Upper lobe of left lung (tissue), 6 donors: Measurements from ENCODE around the gene CAMK2G. TPM values are rescaled to one million over a fixed set of nuclear protein-coding genes. Genes with fewer than 3 reads are reported as not detected.

Source experiments
- ATAC-seq, 2 donors: fragments of 200-7000 bp; cut with Tn5 transposase; one replicate each; pipeline ENCODE4 v1.9.1; 2022; ENCODE audit warnings: mild to moderate bottlenecking in 2 of 2, moderate library complexity in 2 of 2; ENCODE audit not compliant: low FRiP score in 2 of 2
- DNase-seq, 2 donors: peaks; one replicate each; pipeline ENCODE4 v3.0.0-alpha.2; 2019 to 2020
- H3K27ac ChIP-seq, 4 donors: fragments of 200-600 bp; sonication (generic); one replicate each; pipeline ENCODE4 v1.5.1; 2016 to 2019
- H3K27me3 ChIP-seq, 4 donors: fragments of 200-600 bp; sonication (generic); one replicate each; pipeline ENCODE4 v1.5.1; 2017 to 2019
- H3K36me3 ChIP-seq, 4 donors: fragments of 200-600 bp; sonication (generic); one replicate each; pipeline ENCODE4 v1.5.1; 2016 to 2019
- H3K4me1 ChIP-seq, 4 donors: fragments of 200-600 bp; sonication (generic); one replicate each; pipeline ENCODE4 v1.5.1; 2018 to 2019
- H3K4me3 ChIP-seq, 4 donors: fragments of 200-600 bp; sonication (generic); one replicate each; pipeline ENCODE4 v1.5.1; 2017 to 2019; ENCODE audit warnings: mild to moderate bottlenecking in 2 of 4, moderate library complexity in 1 of 4
- H3K9me3 ChIP-seq, 4 donors: fragments of 200-600 bp; sonication (generic); one replicate each; pipeline ENCODE4 v1.5.1; 2018 to 2019
- CTCF ChIP-seq, 6 experiments: fragments of 450-650 bp in 4 of 6; fragments of 200-600 bp in 2 of 6; sonication (generic) in 2 of 6; IDR thresholded peaks; one replicate each; pipeline ENCODE4 v1.5.1; 2016 to 2019; ENCODE audit warnings: antibody characterized with exemption in 6 of 6
- EP300 ChIP-seq, 4 donors: sonication (generic); formaldehyde crosslinking; IDR thresholded peaks; one replicate each; pipeline ENCODE4 v1.5.1; 2017; ENCODE audit warnings: antibody characterized with exemption in 4 of 4, control low read depth in 2 of 4
- POLR2A ChIP-seq, 4 donors: fragments of 450-650 bp; IDR thresholded peaks; one replicate each; pipeline ENCODE4 v1.5.1; 2016 to 2017; ENCODE audit warnings: antibody characterized with exemption in 4 of 4, mild to moderate bottlenecking in 2 of 4
- POLR2AphosphoS5 ChIP-seq, 2 donors: sonication (generic); formaldehyde crosslinking; IDR thresholded peaks; one replicate each; pipeline ENCODE4 v1.5.1; 2017; ENCODE audit warnings: antibody characterized with exemption in 2 of 2
- WGBS, 2 donors: methylation state at CpG; one replicate each; pipeline ENCODE4 v1.1.5; 2017 to 2018; 5-methylcytosine and 5-hydroxymethylcytosine counted together
- total RNA-seq, 6 donors: library from RNA; depleted of rRNA in 4 of 6; stranded (reverse); fragments of >200 nt in 4 of 6; gene quantifications; one replicate each; pipeline versions ENCODE4 v1.1.0 to v1.2.1, GENCODE V29; 2016 to 2021
- donor health status: DM: no; HTN: no; CAD: no; lungs with moderate emphysema.
- donor health status: DM: no; HTN: yes; CAD: no; lungs with severe emphysema.

CAMK2G gene
- total RNA-seq, 6 donors from 2014 or later = 25.7 to 52.3 (median 43.0) TPM

GRCh38 chr10:73856261-73856660 lies 18.1 kb downstream of the CAMK2G start:
- Histone ChIP-seq H3K27me3 (no peaks in the 10 kb centered on the region), H3K27ac (no peak overlapping the region), H3K36me3 (peaks cover 0 to 59% (median 45%) of the 10 kb centered on the region in 4 donors), H3K9me3 (no peaks in the 10 kb centered on the region), H3K4me1 (peaks cover 0 to 18% (median 10%) of the 10 kb centered on the region in 4 donors), H3K4me3 (no peak overlapping the region)
- ATAC-seq (no peak), DNase-seq (no peak)
- no peak for TF ChIP-seq POLR2AphosphoS5 (IDR thresholded peaks at IDR 0.05)
- no peak for TF ChIP-seq CTCF (IDR thresholded peaks at IDR 0.05)
- no peak for TF ChIP-seq POLR2A (IDR thresholded peaks at IDR 0.05)
- TF ChIP-seq EP300 (IDR thresholded peaks at IDR 0.05) = no peak
- 90 to 91% methylated on average over 7 to 8 of the region's 8 CpGs for WGBS, 2 donors

GRCh38 chr10:73855413-73855812 lies 18.9 kb downstream of the CAMK2G start:
- Histone ChIP-seq H3K4me3 (no peak overlapping the region), H3K36me3 (peaks cover 0 to 56% (median 43%) of the 10 kb centered on the region in 4 donors), H3K4me1 (peaks cover 2 to 26% (median 17%) of the 10 kb centered on the region in 4 donors), H3K27me3 (no peaks in the 10 kb centered on the region), H3K27ac (no peak overlapping the region), H3K9me3 (no peaks in the 10 kb centered on the region)
- WGBS, 2 donors = 48 to 75% methylated on average over 4 of the region's 4 CpGs
- TF ChIP-seq CTCF (IDR thresholded peaks at IDR 0.05) (no peak), EP300 (IDR thresholded peaks at IDR 0.05) (no peak), POLR2A (IDR thresholded peaks at IDR 0.05) (no peak), POLR2AphosphoS5 (IDR thresholded peaks at IDR 0.05) (no peak)
- ATAC-seq = no peak
- peak in 1 of 2 donors; percentile 43 for DNase-seq

- TF ChIP-seq CTCF (IDR thresholded peaks at IDR 0.05) (no peak), EP300 (IDR thresholded peaks at IDR 0.05) (no peak), POLR2A (IDR thresholded peaks at IDR 0.05) (no peak), POLR2AphosphoS5 (IDR thresholded peaks at IDR 0.05) (no peak)
- Histone ChIP-seq H3K9me3 (no peaks in the 10 kb centered on the region), H3K27me3 (no peaks in the 10 kb centered on the region), H3K36me3 (peaks cover 0 to 45% (median 32%) of the 10 kb centered on the region in 4 donors), H3K4me1 (peaks cover 10 to 37% (median 24%) of the 10 kb centered on the region in 4 donors), H3K27ac (no peak overlapping the region), H3K4me3 (no peak overlapping the region)
- WGBS, 2 donors = 75% methylated on average over 4 to 5 of the region's 5 CpGs
- ATAC-seq (no peak), DNase-seq (no peak)
These were observed 20.0 kb downstream of the CAMK2G start for GRCh38 chr10:73854310-73854709.

GRCh38 chr10:73853196-73853595 lies 21.2 kb downstream of the CAMK2G start:
- Histone ChIP-seq H3K4me3 (no peak overlapping the region), H3K27me3 (no peaks in the 10 kb centered on the region), H3K4me1 (peaks cover 21 to 48% (median 31%) of the 10 kb centered on the region in 4 donors), H3K36me3 (peaks cover 0 to 49% (median 29%) of the 10 kb centered on the region in 4 donors), H3K27ac (no peak overlapping the region), H3K9me3 (no peaks in the 10 kb centered on the region)
- DNase-seq (no peak), ATAC-seq (no peak)
- WGBS, 2 donors = 88 to 90% methylated on average over 10 of the region's 10 CpGs
- TF ChIP-seq CTCF (IDR thresholded peaks at IDR 0.05) (no peak), EP300 (IDR thresholded peaks at IDR 0.05) (no peak), POLR2AphosphoS5 (IDR thresholded peaks at IDR 0.05) (no peak), POLR2A (IDR thresholded peaks at IDR 0.05) (no peak)

GRCh38 chr10:73850863-73851461 lies 23.4 kb downstream of the CAMK2G start:
- DNase-seq = peak in 1 of 2 donors; percentile 70
- WGBS, 2 donors = 59 to 72% methylated on average over 15 of the region's 15 CpGs
- peak; percentile 62 to 89 for ATAC-seq
- H3K4me1 ChIP-seq = peaks cover 21 to 49% (median 33%) of the 10 kb centered on the region in 4 donors
- no peaks in the 10 kb centered on the region for H3K9me3 ChIP-seq
- peak overlapping the region; percentile 38 to 79 (median 66) for H3K27ac ChIP-seq
- TF ChIP-seq CTCF (IDR thresholded peaks at IDR 0.05) (peak in 1 of 6 experiments; percentile 7), EP300 (IDR thresholded peaks at IDR 0.05) (no peak), POLR2AphosphoS5 (IDR thresholded peaks at IDR 0.05) (peak; percentile 32 to 34), POLR2A (IDR thresholded peaks at IDR 0.05) (no peak)
- H3K27me3 ChIP-seq = no peaks in the 10 kb centered on the region
- H3K4me3 ChIP-seq = no peak overlapping the region
- H3K36me3 ChIP-seq = peaks cover 8 to 58% (median 48%) of the 10 kb centered on the region in 4 donors
